Right lobe of liver (tissue), 4 donors: ENCODE results near the gene BTD.

Source experiments
- POLR2A ChIP-seq: fragments of 450-650 bp; IDR thresholded peaks from one replicate; pipeline ENCODE4 v1.6.1; 2017; ENCODE audit warnings: antibody characterized with exemption, mild to moderate bottlenecking
- TF ChIP-seq, protein P1 (sequence below), 4 donors: fragments of 200-600 bp in 3 of 4; fragments of 450-650 bp in 1 of 4; IDR thresholded peaks; one replicate each; pipeline versions ENCODE4 v1.5.1 to v1.8.0; 2016 to 2022; ENCODE audit warnings: antibody characterized with exemption in 4 of 4, mild to moderate bottlenecking in 2 of 4
- donor health status: DM: no; HTN: no; CAD: no.
- donor health status: DM: no; HTN: no; CAD: no.
- donor health status: DM: no; HTN: yes; CAD: no.

DNA sequence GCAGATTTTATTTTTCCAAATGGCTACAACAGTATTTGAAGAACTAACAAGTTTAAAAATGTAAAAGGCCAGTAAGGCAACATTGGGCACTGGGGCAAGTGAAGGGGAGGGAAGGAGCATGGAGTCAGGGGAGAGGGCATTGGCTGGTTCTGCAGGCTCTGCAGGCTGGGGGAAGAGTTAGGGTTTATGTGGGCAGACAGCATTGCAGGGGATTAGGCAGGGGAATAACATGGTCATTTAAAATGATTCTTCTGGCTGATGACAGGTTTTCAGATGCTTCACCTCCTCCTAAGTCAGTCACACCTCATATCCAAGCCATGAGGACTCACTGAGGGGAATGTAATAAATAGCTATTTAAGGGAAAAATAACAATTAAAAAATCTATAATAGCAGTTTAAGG lies 52.6 kb downstream of the BTD start:
- TF ChIP-seq, protein P1, sequence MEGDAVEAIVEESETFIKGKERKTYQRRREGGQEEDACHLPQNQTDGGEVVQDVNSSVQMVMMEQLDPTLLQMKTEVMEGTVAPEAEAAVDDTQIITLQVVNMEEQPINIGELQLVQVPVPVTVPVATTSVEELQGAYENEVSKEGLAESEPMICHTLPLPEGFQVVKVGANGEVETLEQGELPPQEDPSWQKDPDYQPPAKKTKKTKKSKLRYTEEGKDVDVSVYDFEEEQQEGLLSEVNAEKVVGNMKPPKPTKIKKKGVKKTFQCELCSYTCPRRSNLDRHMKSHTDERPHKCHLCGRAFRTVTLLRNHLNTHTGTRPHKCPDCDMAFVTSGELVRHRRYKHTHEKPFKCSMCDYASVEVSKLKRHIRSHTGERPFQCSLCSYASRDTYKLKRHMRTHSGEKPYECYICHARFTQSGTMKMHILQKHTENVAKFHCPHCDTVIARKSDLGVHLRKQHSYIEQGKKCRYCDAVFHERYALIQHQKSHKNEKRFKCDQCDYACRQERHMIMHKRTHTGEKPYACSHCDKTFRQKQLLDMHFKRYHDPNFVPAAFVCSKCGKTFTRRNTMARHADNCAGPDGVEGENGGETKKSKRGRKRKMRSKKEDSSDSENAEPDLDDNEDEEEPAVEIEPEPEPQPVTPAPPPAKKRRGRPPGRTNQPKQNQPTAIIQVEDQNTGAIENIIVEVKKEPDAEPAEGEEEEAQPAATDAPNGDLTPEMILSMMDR (IDR thresholded peaks at IDR 0.05) = no peak
- TF ChIP-seq POLR2A = no peak
